Smooth muscle cell of trachea (primary cell): ENCODE measurements around the gene ABCG2. TPM values are rescaled to one million over a fixed set of nuclear protein-coding genes. Genes with fewer than 3 reads are reported as not detected.

Experiments
- total RNA-seq: library from RNA; depleted of rRNA; stranded (reverse); fragments of >200 nt; gene quantifications from 2 replicates; pipeline ENCODE4 v1.2.1, GENCODE V29; 2014

Gene ABCG2
- total RNA-seq: 1.0 and 1.7 TPM in 2 replicates

DNA sequence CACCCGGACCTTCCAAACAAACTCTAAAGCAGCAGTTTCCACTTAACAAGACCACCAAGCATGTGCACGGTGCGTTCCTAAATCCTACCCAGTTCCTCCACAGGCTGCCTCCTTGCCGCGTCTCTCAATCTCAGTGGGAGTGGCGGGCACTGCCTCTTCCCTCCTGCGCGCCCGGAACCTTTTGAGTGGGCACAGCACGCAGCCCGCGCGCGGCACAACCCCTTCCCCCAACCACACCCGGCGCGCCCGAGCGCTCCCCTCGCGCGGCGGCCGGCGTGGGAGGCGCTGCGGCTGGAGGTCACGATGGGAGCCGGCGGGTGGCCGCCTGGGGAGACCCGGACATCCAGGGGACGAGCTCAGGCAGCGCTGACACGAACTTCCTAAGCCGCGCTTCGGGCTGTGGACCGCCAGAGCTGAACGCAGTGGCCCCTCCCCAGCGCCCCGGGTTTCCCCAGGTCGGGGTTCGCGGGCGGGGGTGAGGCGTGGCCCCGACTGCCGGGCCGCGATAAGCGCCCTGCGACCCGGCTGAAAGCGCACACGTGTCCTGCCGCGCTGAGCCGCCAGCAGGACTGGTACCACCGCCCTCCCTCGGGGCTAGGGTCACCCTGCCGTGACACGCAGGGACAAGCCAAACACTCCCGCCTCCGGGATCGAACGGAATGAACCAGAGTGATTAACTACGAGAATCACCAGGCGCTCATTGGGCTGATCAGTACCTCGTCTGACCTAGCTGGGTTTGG is at the start of gene ABCG2:
Gene ABCG2, minus strand, starts transcription at position 151 of the 740 bp plus-strand sequence. CDS start 18,644 bp downstream, outside the sequence.

Other genes starting within 250 kb of the ABCG2 start
- gene SPP1, start 182.9 kb downstream of the ABCG2 start, total RNA-seq: 0.29 and 0.83 TPM in 2 replicates
- 56.4 and 66.6 TPM in 2 replicates for gene PKD2, start 151.0 kb downstream of the ABCG2 start, total RNA-seq
- 17.5 and 23.0 TPM in 2 replicates for gene PPM1K, start 125.9 kb upstream of the ABCG2 start, total RNA-seq
- 8.7 and 11.6 TPM in 2 replicates for gene HERC6, start 220.2 kb upstream of the ABCG2 start, total RNA-seq